Fibroblast of skin of right biceps (primary cell): ENCODE data around the gene SNRPD3.
"Not testable (repeated sequence)": the region's sequence is repeated elsewhere in the genome, so short reads cannot be mapped to it uniquely, and the experiment has no call there.

Source experiments
- DNase-seq: peaks from one replicate; pipeline ENCODE4 v3.0.0-alpha.2; 2013

SNRPD3 gene

GRCh38 chr22:24555165-24556039, at the start of gene SNRPD3:
Gene SNRPD3 (plus strand): TSS chr22:24555999. CDS start chr22:24557675, 1,676 bp downstream.
- peak; percentile 99 for DNase-seq

DNA sequence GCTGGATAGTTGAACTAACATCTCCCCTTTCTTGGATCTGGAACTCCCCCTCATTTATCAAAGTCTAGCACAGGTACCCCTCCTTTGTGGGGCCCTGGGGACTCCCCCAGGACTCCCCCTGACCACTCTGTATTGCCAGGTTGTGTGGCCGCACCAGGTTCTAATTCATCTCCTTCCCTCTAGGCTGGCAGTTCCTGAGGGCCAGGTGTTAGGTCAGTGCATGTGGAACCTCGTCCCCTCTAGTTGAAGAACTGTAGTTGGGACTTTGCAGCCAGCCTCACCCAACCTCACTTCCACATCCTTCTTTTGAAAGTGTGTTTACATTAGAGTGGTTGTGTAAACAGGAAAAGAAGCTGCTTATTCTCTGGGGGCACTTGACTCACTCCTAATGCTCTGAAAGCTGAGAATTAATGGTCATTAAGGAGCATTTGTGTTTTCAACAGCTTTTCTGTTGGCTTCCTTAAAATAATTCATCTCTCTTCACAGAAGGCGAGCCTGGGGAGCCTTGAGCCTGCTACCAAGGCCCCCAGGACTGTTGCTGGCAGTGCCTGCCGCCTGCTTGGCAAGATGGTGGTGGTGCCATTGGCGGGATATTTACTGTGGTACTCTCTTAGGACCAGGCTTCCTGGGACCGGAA, 48.9 kb upstream of the SNRPD3 start:
- peak; percentile 48 for DNase-seq

DNA sequence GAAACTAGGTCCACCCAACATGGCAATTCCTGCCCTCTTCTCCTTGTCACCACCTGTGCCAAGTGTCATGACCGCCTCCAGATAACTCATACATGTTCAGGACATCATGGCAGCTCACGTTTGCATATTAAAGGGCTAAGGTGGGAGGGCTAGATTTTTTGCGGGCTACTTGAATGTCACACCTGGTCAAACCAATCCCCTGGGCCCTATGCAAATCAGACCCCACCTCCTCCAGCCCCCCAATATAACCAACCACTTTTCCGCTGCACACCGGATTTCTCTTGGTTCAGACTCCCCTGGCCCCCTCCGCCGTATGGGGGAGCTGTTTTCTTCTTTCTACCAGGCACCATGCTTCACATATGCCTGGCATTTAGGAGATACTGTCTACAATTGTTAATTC, 48.1 kb upstream of the SNRPD3 start:
- DNase-seq = no peak

- peak; percentile 75 for DNase-seq
Observed at GRCh38 chr22:24510637-24511625, 44.9 kb upstream of the SNRPD3 start.

GRCh38 chr22:24512043-24512442, 43.8 kb upstream of the SNRPD3 start:
- no peak for DNase-seq

DNA sequence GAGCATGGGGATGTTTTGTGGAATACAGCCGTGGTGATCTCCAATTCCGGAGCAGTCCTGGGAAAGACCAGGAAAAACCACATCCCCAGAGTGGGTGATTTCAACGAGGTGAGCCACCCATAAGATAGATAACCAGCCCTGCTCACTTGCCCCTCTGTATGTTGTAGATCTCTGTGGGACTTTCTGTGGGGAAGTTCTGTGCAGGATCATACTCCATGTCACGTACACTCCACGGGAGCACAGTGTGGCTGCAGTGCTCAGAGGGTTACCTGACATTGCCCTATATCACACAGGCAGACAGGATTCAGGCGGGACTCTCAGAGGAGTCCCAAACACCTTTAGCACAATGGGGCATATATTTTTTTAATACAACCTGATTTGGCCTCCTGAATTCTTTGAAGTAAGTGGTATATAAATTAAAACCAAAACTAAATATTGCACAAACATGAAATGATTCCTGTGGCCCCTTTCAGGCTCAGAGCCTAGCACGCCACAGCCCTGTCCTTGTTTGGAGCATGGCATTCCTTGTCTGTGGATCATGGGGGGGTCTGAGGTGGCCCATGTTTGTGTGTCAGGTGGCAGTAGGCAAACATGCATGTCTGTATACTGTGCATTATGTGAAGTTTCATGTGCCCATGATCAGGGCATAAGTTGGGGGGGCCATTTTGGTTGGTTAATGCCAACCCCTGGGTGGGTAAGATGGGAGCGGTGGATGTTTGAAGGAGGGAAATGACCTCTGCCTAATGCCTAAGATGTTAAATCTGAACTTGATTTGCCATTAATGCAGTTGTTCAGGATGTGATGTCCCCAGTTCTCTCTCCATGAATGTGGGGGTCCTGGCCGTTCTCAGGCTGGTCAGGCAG, 42.2 kb upstream of the SNRPD3 start:
- no peak for DNase-seq

DNA sequence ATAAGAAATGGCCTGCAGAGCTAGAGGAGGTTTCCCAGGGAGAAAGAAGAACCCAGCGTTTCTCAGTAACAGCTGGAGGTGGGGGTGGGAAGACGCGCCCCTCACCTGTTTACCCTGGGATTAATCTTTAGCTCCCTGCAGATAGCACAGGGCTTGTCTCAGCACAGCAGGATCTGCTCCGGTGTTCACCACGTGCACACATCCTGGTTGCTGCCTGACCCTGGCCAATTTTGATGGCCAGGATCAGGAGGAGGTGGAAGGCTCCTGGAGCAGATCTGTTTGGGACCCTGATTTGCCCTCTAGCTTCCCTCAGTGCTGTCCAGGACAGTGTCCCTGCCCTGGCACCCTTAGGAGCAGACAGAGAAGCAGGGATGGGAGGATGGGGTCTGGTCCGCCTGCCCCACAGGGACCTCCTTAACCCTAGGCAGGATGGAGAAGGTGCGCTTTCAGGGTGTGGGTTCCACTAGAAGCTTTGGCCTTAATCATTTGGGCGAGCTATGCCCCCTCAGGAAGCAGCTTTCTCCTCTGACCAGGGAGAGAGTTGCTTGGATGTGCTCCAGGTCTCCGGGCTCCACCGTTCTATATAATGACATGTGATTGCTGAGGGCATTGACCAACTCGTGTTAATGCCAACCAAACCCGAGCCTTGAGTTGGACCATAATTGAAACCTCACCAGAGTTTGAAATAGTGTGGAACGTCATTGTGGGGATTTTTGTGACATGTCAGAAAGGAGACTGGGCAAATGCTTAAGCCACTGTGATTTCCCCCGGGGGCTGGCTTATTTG, 41.4 kb upstream of the SNRPD3 start:
- DNase-seq = no peak

- no peak for DNase-seq
Observed at GRCh38 chr22:24515027-24515338, 40.8 kb upstream of the SNRPD3 start.

- DNase-seq = peak; percentile 90
Observed at GRCh38 chr22:24516301-24516737, 39.5 kb upstream of the SNRPD3 start.

- no peak for DNase-seq
Observed at GRCh38 chr22:24517446-24517845, 38.4 kb upstream of the SNRPD3 start.

DNA sequence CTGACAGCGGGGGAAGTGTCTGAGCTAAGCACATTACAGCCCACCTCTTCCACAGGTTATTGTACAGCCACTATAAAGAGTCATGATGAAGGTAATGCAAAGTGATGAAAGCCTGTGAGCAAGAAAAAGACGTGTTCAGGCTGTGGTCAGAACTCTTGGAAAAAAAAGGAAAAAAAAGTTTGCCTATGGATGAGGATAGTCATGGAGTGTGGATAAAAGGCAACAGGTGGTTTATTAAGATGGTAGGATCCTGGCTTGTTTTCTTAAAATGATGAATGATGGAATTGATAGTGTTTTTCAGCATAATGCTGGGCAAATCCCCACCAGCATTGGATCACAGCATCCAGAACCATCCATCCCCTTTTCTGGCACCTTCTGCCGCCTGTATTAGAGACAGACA, 37.6 kb upstream of the SNRPD3 start:
- DNase-seq = no peak

DNA sequence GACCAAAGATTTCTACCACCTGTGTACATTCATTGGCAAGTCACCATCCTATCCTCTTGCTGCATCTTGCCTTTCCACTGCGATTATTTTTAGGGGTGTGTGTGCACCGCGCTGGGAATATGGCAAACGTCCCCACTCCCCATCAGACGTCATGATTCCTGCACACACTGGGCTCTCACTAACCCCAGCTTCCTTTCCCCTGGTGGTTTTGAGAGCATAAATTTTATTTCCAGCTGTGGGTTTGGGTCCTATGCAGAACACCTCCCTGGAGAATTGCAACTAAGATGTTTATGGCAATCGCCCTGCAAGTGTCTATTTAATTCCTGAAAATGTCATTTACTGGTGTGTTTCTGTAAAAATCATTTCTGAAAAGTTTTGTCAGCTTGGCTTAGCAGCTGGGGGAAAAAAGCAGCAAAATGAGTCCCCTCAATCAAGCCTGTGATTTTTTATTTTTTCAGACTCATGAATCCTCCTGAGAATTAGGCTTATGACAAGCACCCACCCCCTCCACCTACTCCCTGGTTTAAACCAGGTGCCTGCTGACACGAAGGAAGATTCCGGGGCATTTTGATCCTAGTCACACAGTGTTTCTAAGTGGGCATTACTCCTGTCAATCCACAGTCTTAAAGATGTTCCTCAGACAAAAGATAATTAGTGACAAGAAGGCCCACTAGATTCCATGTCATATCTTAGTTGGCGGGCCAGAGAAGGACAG, 36.9 kb upstream of the SNRPD3 start:
- no peak for DNase-seq

DNA sequence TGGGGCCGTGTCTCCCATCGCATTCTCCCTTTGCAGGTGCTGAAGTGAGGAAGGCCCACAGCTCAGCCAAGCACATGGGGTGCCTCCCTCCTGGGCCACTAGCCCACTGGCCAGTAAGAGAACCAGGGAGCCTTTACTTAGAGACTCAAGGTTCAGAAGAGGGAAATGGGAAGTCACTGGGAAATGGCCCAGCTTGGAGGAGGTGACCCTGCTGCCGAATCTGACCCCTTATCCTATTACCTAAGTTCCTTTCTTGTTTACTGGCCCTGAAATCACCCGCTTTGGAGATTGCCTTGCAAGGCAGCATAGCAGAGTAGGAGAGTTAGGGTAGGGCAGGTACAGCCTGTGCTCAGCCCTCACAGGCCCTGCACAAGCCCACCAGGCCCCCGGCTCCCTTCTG, 36.3 kb upstream of the SNRPD3 start:
- DNase-seq = no peak

DNA sequence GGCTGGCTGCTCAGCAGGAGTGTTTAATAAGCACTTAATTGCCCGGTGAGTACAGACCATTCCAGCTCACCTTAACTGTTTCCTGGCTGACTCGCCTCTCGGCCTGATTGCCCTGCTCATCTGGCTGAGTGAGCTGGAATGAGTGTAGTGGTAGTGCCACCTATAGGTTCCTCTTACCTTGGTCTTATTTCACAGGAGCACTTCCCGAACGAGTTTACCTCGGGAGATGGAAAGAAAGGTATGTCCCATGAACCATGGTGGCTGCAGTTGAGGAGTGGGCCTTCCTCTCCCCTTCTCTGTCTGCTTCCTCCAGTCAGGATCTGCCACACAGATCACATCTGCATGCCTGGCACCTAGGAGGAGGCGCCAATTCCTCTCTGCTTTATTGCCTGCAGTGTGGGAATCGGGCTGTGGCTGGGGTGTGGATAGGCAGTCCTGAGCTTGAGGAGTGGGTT, 34.0 kb upstream of the SNRPD3 start:
- DNase-seq = peak; percentile 64

- DNase-seq = peak; percentile 71
Observed at GRCh38 chr22:24523873-24524272, 31.9 kb upstream of the SNRPD3 start.

DNA sequence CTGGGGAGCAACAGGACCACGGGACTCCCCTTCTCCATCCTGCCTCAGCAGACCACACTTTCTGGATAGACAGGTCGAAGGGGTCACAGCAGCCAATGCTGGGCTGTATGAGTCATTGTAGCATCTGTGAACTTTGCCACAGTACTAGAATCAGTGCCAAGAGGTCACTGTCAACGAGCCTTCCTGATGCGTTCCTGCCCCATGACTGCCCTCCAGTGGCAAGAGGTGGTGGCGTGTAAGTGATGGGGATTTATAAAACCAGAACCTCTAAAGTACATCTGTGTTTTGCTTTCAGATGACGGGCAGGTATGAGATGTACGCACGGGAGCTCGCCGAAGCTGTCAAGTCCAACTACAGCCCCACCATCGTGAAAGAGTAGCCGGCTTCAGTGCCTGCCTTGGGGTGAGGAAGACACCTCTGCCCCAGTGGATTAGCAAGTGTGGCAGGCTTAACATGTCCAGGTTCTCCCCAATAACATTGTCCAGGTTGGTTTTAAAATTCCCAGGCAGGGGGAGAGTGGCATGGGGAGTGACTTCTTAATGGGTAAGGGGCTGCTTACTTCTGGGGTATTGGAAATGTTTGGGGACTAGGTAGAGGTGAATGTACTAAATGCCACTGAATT, 30.3 kb upstream of the SNRPD3 start:
- peak; percentile 63 for DNase-seq

GRCh38 chr22:24526191-24526590, 29.6 kb upstream of the SNRPD3 start:
- no peak for DNase-seq

- DNase-seq = no peak
Observed at GRCh38 chr22:24529898-24530297, 25.9 kb upstream of the SNRPD3 start.

DNA sequence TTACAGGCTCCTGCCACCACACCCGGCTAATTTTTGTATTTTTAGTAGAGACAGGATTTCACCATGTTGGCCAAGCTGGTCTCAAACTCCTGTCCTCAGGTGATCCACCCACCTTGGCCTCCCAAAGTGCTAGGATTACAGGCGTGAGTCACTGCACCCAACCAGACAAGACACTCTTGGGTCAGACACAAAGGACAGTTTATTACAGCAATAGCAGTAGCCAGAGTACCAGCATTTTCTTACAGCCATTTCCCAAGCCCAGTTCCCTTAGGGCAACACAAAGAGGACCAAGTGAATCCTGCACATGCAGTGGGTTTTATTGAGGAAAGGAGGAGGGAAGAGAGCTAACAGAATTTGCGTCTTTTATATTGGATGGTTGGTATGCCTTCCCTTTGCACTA, 24.8 kb upstream of the SNRPD3 start:
- not testable (repeated sequence) for DNase-seq

DNA sequence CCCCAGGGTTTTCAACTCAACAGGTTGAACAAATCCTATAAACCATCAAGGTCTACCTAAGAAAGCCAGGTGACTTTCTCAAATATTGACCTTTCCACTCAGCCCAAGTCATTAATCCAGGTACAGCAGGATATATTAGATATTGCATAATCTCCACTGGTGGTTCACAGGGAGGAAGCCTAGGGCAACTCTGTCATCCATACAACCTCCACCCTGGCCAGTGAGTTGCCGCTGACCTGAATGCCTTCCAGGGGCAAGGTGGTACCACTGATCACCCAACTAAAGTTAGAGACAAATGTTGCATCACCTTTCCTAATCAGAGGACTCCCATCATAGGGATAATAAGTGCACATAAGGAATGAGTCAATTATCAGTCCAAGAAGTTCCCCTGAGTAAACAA, 23.7 kb upstream of the SNRPD3 start:
- no peak for DNase-seq
